Hepatic stellate cell (primary cell): ENCODE results near the gene CHST1.

Source experiments
- DNase-seq: peaks from one replicate; pipeline ENCODE4 v3.0.0; 2011; ENCODE audit warnings: low spot score

CHST1 gene

GRCh38 chr11:45659818-45660160 is 5.6 kb downstream of the CHST1 start:
- DNase-seq, result no peak

GRCh38 chr11:45659031-45659817 is 6.2 kb downstream of the CHST1 start:
- DNase-seq, result no peak

GRCh38 chr11:45658292-45658991 is 7.0 kb downstream of the CHST1 start:
- peak; percentile 64 for DNase-seq

GRCh38 chr11:45657496-45658260 is 7.7 kb downstream of the CHST1 start:
- no peak for DNase-seq

GRCh38 chr11:45655831-45656230 is 9.6 kb downstream of the CHST1 start:
- DNase-seq, result no peak

GRCh38 chr11:45655347-45655756 is 10.1 kb downstream of the CHST1 start:
- peak; percentile 87 for DNase-seq

GRCh38 chr11:45655012-45655283 is 10.5 kb downstream of the CHST1 start:
- no peak for DNase-seq

GRCh38 chr11:45654231-45655011 is 11.0 kb downstream of the CHST1 start:
- DNase-seq, result no peak

- DNase-seq, result no peak
Measured at GRCh38 chr11:45653277-45653676, 12.1 kb downstream of the CHST1 start.

- no peak for DNase-seq
Measured at GRCh38 chr11:45652781-45653180, 12.6 kb downstream of the CHST1 start.

GRCh38 chr11:45651841-45652749 is 13.3 kb downstream of the CHST1 start:
- DNase-seq, result no peak

- DNase-seq, result no peak
Measured at GRCh38 chr11:45651156-45651555, 14.3 kb downstream of the CHST1 start.

- DNase-seq, result no peak
Measured at GRCh38 chr11:45650166-45651095, 15.0 kb downstream of the CHST1 start.

GRCh38 chr11:45649544-45650165 is 15.8 kb downstream of the CHST1 start:
- DNase-seq, result no peak

- DNase-seq, result no peak
Measured at GRCh38 chr11:45648931-45649330, 16.5 kb downstream of the CHST1 start.

GRCh38 chr11:45647786-45648185 is 17.6 kb downstream of the CHST1 start:
- DNase-seq, result no peak

GRCh38 chr11:45647329-45647728 is 18.1 kb downstream of the CHST1 start:
- DNase-seq, result no peak

GRCh38 chr11:45646275-45646927 is 19.0 kb downstream of the CHST1 start:
- DNase-seq, result no peak
